A549 (cell line): ENCODE results near the gene CPPED1.

Experiments used
- BCL3 ChIP-seq: fragments of >200 bp; sonication (Bioruptor Twin); formaldehyde crosslinking; IDR thresholded peaks from 3 replicates; pipeline ENCODE4 v1.6.1; 2016
- CTCF ChIP-seq: fragments of >200 bp; sonication (Bioruptor Twin); formaldehyde crosslinking; IDR thresholded peaks from 3 replicates; pipeline ENCODE4 v1.5.1; 2016
- ELK1 ChIP-seq: fragments of 150-350 bp; IDR thresholded peaks from 2 replicates; pipeline ENCODE4 v1.6.1; 2014; ENCODE audit warnings: low read depth, mild to moderate bottlenecking, low read length
- EP300 ChIP-seq, 2 experiments: fragments of >200 bp; sonication (Bioruptor Twin); formaldehyde crosslinking; IDR thresholded peaks; 2 replicates in 1 of 2; 3 replicates in 1 of 2; pipeline ENCODE4 v1.6.1; 2016 to 2017
- ESRRA ChIP-seq: fragments of 150-350 bp; IDR thresholded peaks from 2 replicates; pipeline ENCODE4 v1.6.1; 2014; ENCODE audit warnings: mild to moderate bottlenecking, low read length, borderline replicate concordance
- FOXS1 ChIP-seq: fragments of 250-450 bp; sonication (Bioruptor Pico); IDR thresholded peaks from 2 replicates; pipeline ENCODE4 v1.5.0; 2020; ENCODE audit warnings: mild to moderate bottlenecking, moderate library complexity
- JUN ChIP-seq, 2 experiments: fragments of >200 bp; sonication (Bioruptor Twin); formaldehyde crosslinking; IDR thresholded peaks; 2 replicates in 1 of 2; 3 replicates in 1 of 2; pipeline ENCODE4 v1.6.1; 2016 to 2017
- MAFK ChIP-seq: fragments of 450-650 bp; IDR thresholded peaks from 2 replicates; pipeline ENCODE4 v1.6.1; 2014; ENCODE audit not compliant: partially characterized antibody
- MAZ ChIP-seq: fragments of 150-350 bp; IDR thresholded peaks from 2 replicates; pipeline ENCODE4 v1.6.1; 2014; ENCODE audit warnings: antibody characterized with exemption, low read depth, low read length, borderline replicate concordance
- POLR2A ChIP-seq: IDR thresholded peaks from 2 replicates; pipeline ENCODE4 v1.6.1; 2012; ENCODE audit warnings: mild to moderate bottlenecking, low read length
- RAD21 ChIP-seq, 2 experiments: fragments of >200 bp in 1 of 2; sonication (Bioruptor Twin) in 1 of 2; formaldehyde crosslinking in 1 of 2; IDR thresholded peaks in 1 of 2; conservative IDR thresholded peaks in 1 of 2; 2 replicates in 1 of 2; 3 replicates in 1 of 2; pipeline ENCODE4 v1.6.1; 2012 to 2018; ENCODE audit warnings: inconsistent platforms in 1 of 2
- RFX5 ChIP-seq: fragments of 450-650 bp; IDR thresholded peaks from 2 replicates; pipeline ENCODE4 v1.7.1; 2014; ENCODE audit warnings: antibody characterized with exemption, mild to moderate bottlenecking, moderate library complexity
- SMC3 ChIP-seq: fragments of >200 bp; sonication (Bioruptor Twin); formaldehyde crosslinking; IDR thresholded peaks from 3 replicates; pipeline ENCODE4 v1.6.1; 2018; ENCODE audit warnings: inconsistent platforms

GRCh38 chr16:12800817-12801216 lies 2.9 kb downstream of the CPPED1 start:
- TF ChIP-seq JUN (IDR thresholded peaks at IDR 0.05) (no peak), CTCF (no peak), POLR2A (no peak), BCL3 (no peak), RAD21 (conservative IDR thresholded peaks at IDR 0.05 in 1 of 2, IDR thresholded peaks at IDR 0.05 in 1 of 2) (no peak), EP300 (IDR thresholded peaks at IDR 0.05) (no peak), MAZ (no peak), MAFK (no peak), ESRRA (no peak), FOXS1 (no peak), RFX5 (no peak), ELK1 (no peak), SMC3 (no peak)
